ENCODE data around the gene DYNLT1.

DNA sequence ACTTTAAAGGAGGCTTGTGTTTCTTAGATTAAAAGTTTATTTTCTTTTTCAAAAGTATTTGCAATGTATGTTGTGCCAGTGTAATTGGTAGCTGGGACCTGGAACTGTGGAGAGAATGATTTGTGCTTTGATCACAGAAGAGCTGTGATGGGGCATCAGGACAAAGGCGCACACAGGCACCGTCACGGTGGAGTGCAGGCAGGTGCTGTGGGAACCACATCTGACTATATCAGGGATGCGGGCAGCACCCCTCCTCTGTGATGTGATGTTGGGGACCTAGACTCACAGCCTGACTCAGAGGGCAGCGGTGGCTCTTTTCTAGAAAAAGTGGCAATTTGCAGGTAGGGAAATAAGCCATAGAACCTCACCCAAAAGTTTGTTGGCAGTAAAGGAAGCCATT is 39.8 kb upstream of the DYNLT1 start:
- TF ChIP-seq, protein P1, sequence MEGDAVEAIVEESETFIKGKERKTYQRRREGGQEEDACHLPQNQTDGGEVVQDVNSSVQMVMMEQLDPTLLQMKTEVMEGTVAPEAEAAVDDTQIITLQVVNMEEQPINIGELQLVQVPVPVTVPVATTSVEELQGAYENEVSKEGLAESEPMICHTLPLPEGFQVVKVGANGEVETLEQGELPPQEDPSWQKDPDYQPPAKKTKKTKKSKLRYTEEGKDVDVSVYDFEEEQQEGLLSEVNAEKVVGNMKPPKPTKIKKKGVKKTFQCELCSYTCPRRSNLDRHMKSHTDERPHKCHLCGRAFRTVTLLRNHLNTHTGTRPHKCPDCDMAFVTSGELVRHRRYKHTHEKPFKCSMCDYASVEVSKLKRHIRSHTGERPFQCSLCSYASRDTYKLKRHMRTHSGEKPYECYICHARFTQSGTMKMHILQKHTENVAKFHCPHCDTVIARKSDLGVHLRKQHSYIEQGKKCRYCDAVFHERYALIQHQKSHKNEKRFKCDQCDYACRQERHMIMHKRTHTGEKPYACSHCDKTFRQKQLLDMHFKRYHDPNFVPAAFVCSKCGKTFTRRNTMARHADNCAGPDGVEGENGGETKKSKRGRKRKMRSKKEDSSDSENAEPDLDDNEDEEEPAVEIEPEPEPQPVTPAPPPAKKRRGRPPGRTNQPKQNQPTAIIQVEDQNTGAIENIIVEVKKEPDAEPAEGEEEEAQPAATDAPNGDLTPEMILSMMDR (IDR thresholded peaks at IDR 0.05; ENCODE audit: poor library complexity, severe bottlenecking): no peak
- TF ChIP-seq EP300 (conservative IDR thresholded peaks at IDR 0.05; ENCODE audit: poor library complexity, severe bottlenecking): no peak
- no peak for TF ChIP-seq EZH2 (IDR thresholded peaks at IDR 0.05; ENCODE audit: borderline replicate concordance, insufficient read depth, low read length, poor library complexity, severe bottlenecking)
- TF ChIP-seq SMC3 (conservative IDR thresholded peaks at IDR 0.05; ENCODE audit: poor library complexity): no peak
- no peak for TF ChIP-seq TAF1 (IDR thresholded peaks at IDR 0.05; ENCODE audit: low read depth)
- TF ChIP-seq POLR2AphosphoS5 (IDR thresholded peaks at IDR 0.05): no peak
- no peak for TF ChIP-seq RAD21 (conservative IDR thresholded peaks at IDR 0.05)

Data from neural cell (in vitro differentiated cells).